ENCODE data around the gene MFAP1.
"Not testable (repeated sequence)": the region's sequence is repeated elsewhere in the genome, so short reads cannot be mapped to it uniquely, and the experiment has no call there.

The MFAP1 gene

DNA sequence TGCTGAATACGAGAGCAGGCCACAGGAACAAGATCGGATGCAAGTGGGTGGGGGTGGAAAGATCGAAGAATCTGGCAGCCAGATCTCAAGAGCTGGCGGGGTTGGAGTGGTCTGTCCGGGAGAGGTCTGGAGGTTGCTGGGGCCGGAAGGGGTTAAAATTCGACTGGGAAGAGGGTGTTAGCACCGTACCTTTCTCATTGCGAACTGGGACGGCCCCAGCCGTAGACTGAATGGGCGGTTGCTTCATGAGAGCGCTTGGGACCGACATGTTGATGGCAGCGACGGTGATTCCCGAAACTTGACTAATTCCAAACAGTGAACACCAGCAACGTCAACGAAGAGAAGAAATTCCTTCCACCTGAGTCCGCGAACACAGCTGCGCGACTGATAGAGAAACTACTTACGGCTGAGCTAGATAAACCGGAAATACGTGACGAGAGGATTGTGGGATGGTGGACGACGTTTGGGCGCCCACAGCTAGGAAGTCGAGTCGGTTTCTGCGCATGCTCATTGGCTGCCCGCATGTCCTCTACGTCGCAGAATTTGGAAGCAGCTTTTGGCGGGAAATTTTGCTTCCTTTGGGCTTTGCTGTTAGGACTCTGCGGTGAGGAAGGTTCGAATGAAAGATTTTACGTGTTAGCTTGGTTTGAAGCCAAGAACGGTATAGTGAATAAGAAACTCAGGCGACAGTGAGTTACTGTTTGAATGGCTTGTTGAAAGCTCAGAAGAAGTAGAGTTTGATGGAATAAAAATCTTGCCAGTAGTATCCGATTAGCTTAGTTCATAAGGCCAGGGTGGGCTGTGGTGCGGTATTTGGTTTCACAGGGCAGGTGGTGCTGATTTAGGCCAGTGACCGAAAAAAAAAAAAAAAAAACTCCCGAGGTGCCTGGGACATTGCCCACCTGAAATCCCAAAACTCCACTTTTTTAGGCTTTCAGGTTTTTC, at the start of gene MFAP1:
TSS of gene MFAP1 (minus strand) at position 389 of the 945 bp plus-strand sequence. CDS start at position 268, 121 bp downstream.
- H3K4me3 ChIP-seq (ENCODE audit: low read length), result peak within 1 kb of the TSS; percentile 90
- no peak for TF ChIP-seq ZNF274 (IDR thresholded peaks at IDR 0.05; ENCODE audit: low read depth, low read length)

GRCh38 chr15:43873651-43874050, 49.2 kb upstream of the MFAP1 start:
- no peak overlapping the region for H3K4me3 ChIP-seq (ENCODE audit: low read length)
- no peak for TF ChIP-seq ZNF274 (IDR thresholded peaks at IDR 0.05; ENCODE audit: low read depth, low read length)

GRCh38 chr15:43872416-43873020, 48.0 kb upstream of the MFAP1 start:
- no peak for TF ChIP-seq ZNF274 (IDR thresholded peaks at IDR 0.05; ENCODE audit: low read depth, low read length)
- H3K4me3 ChIP-seq (ENCODE audit: low read length), result no peak overlapping the region

DNA sequence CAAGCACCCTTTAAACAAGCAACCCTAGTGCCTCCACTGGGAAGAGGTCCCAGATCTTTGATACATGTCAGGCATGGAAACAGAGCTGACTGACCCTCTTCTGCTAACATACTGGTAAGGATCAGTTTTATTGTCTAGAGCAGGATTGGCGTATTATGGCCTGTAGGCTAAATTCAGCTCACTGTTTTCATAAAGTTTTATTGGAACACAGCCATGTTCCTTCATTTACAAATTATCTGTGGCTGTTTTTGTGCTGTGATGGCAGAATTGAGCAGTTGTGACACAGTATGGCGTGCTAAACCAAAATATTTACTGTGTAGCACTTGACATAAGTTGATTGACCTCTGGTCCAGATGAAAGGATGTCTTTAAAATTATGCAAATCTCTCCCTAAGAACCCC, 47.3 kb upstream of the MFAP1 start:
- H3K4me3 ChIP-seq (ENCODE audit: low read length), result no peak overlapping the region
- TF ChIP-seq ZNF274 (IDR thresholded peaks at IDR 0.05; ENCODE audit: low read depth, low read length), result no peak

DNA sequence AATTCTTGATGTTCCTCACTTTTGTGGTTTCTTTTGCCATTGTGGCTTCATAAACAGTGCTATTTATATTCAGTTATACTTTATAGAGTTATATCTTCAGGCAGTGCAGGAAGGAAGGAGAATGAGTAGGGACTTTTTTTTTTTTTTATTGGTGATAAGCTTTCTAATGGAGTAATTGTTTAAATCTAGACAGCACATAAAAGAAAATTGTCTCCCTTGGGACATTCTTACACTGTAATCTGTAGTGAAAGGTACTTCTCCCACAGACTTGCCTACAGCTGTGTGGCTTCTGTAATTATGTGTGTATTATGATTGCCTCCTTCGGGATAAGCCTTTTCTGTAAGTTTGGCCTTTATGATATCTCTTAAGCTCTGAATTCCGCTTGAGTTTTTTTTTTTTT, 43.9 kb upstream of the MFAP1 start:
- H3K4me3 ChIP-seq (ENCODE audit: low read length), result no peak overlapping the region
- TF ChIP-seq ZNF274 (IDR thresholded peaks at IDR 0.05; ENCODE audit: low read depth, low read length), result no peak

DNA sequence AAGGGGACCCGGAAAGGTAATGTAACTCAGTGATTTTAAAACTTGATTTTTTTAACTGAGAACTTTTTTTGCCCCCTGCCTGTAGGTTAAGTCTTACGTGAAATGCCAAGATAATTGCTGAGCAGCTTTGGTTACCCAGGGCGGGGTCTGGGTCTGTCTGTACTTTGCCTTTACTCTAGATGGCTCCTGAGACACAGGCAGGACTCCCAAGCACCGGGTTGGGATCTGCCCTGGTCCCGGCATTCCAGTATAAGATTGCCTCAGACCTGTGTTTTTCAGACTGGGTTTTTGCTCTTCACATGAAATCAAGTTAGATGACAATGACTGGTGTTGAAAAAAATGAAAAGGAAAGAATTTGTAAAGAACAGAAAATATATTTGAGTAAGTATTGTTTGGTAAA, 42.6 kb upstream of the MFAP1 start:
- H3K4me3 ChIP-seq (ENCODE audit: low read length), result no peak overlapping the region
- no peak for TF ChIP-seq ZNF274 (IDR thresholded peaks at IDR 0.05; ENCODE audit: low read depth, low read length)

GRCh38 chr15:43866636-43867035, 42.1 kb upstream of the MFAP1 start:
- H3K4me3 ChIP-seq (ENCODE audit: low read length), result not testable (repeated sequence)

DNA sequence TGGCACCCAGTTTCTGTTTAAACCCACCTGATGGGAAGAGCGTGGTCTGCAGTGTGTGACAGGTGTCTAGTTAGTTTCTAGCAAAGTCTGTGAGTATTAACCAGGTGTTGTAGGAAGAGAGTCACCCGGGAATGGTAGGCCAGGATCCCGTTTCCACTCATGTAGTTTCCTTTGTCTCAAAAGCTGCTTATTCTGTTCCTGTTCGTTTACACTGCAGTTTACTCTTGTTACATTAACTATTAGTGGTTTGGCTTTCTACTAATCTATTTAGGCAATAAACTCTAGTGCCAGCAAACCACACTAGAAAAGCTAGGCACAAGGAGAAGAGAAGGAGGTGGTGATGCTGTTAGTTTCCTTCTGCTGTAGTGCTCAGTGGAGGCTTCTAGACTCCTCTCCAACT, 35.1 kb upstream of the MFAP1 start:
- TF ChIP-seq ZNF274 (IDR thresholded peaks at IDR 0.05; ENCODE audit: low read depth, low read length), result no peak
- no peak overlapping the region for H3K4me3 ChIP-seq (ENCODE audit: low read length)

GRCh38 chr15:43854801-43855200, 30.3 kb upstream of the MFAP1 start:
- H3K4me3 ChIP-seq (ENCODE audit: low read length), result no peak overlapping the region
- TF ChIP-seq ZNF274 (IDR thresholded peaks at IDR 0.05; ENCODE audit: low read depth, low read length), result no peak

DNA sequence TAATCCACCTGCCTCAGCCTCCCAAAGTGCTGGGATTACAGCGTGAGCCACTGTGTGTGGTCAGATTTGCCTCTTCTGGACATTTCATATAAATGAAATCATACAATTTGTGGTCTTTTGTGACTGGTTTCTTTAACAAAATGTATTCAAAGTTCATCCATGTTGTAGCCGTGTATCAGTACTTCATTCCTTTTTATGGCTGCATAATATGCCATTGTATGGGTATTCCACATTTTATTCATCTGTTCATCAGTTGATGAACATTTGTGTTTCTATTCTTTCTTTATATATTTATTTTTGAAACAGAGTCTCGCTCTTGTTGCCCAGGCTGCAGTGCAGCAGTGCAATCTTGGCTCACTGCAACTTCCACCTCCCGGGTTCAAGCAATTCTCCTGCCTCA, 28.1 kb upstream of the MFAP1 start:
- no peak for TF ChIP-seq ZNF274 (IDR thresholded peaks at IDR 0.05; ENCODE audit: low read depth, low read length)
- H3K4me3 ChIP-seq (ENCODE audit: low read length), result no peak overlapping the region

GRCh38 chr15:43851251-43851650, 26.8 kb upstream of the MFAP1 start:
- no peak for TF ChIP-seq ZNF274 (IDR thresholded peaks at IDR 0.05; ENCODE audit: low read depth, low read length)

DNA sequence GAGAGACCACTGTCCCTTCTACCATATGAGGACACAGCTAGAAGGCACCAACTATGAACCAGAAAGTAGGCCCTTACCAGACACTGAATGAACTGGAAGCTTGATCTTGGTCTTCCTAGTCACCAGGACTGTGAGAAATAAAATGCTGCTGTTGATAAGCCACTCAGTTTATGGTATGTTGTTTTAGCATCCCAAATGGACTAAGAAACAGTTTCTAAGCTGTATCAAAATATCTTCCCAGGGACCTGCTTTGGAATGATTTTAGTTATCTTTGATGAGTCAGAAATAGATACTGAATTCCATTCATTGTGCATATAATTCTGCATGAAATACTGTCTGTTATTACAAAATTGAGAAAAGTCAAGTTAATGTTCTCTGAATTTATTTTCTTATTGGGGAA, 20.9 kb upstream of the MFAP1 start:
- no peak for TF ChIP-seq ZNF274 (IDR thresholded peaks at IDR 0.05; ENCODE audit: low read depth, low read length)
- no peak overlapping the region for H3K4me3 ChIP-seq (ENCODE audit: low read length)

More at GRCh38 chr15:43851251-43851650, 26.8 kb upstream of the MFAP1 start:
- H3K4me3 ChIP-seq (ENCODE audit: low read length), result no peak overlapping the region

DNA sequence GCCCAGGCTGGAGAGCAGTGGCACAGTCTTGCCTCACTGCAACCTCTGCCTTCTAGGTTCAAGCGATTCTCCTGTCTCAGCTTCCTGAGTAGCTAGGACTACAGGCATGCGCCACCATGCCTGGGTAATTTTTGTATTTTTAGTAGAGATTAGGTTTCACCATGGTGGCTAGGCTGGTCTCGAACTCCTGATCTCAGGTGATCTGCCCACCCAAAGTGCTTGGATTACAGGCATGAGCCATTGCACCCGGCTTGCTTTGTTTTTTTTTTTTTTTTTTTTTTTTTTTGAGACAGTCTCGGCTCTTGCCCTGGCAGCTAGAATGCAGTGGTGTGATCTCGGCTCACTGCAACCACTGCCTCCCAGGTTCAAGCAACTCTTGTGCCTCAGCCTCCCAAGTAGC, 8.0 kb upstream of the MFAP1 start:
- not testable (repeated sequence) for H3K4me3 ChIP-seq (ENCODE audit: low read length)

GRCh38 chr15:43831519-43832052, 7.1 kb upstream of the MFAP1 start:
- H3K4me3 ChIP-seq (ENCODE audit: low read length), result not testable (repeated sequence)

- H3K4me3 ChIP-seq (ENCODE audit: low read length), result not testable (repeated sequence)
Measured at GRCh38 chr15:43830691-43831275, 6.3 kb upstream of the MFAP1 start.

- not testable (repeated sequence) for H3K4me3 ChIP-seq (ENCODE audit: low read length)
Measured at GRCh38 chr15:43829951-43830540, 5.6 kb upstream of the MFAP1 start.
